IPS-NIHi11 (cell line): ENCODE measurements around the gene ZNF792.
"Not testable (repeated sequence)": the region's sequence is repeated elsewhere in the genome, so short reads cannot be mapped to it uniquely, and the experiment has no call there.

ENCODE experiments used
- DNase-seq: peaks from one replicate; pipeline ENCODE4 v3.0.0; 2012; ENCODE audit warnings: mixed read lengths, low spot score

The ZNF792 gene

GRCh38 chr19:34970185-34970780, 6.3 kb upstream of the ZNF792 start:
- DNase-seq: not testable (repeated sequence)

GRCh38 chr19:34969721-34970120, 5.7 kb upstream of the ZNF792 start:
- DNase-seq: no peak

GRCh38 chr19:34967551-34967950, 3.5 kb upstream of the ZNF792 start:
- DNase-seq: no peak

GRCh38 chr19:34965505-34965904, 1.5 kb upstream of the ZNF792 start:
- not testable (repeated sequence) for DNase-seq

- no peak for DNase-seq
These were observed 569 bp upstream of the ZNF792 start for GRCh38 chr19:34964598-34964997.

GRCh38 chr19:34962687-34963572, 1.1 kb downstream of the ZNF792 start:
- no peak for DNase-seq

GRCh38 chr19:34961775-34962686, 2.0 kb downstream of the ZNF792 start:
- DNase-seq: no peak

GRCh38 chr19:34960940-34961679, 2.9 kb downstream of the ZNF792 start:
- DNase-seq: no peak

GRCh38 chr19:34960103-34960805, 3.8 kb downstream of the ZNF792 start:
- no peak for DNase-seq

- no peak for DNase-seq
These were observed 5.0 kb downstream of the ZNF792 start for GRCh38 chr19:34959021-34959420.

GRCh38 chr19:34957830-34958751, 5.9 kb downstream of the ZNF792 start:
- DNase-seq: no peak

GRCh38 chr19:34953092-34953491, 10.9 kb downstream of the ZNF792 start:
- DNase-seq: no peak

GRCh38 chr19:34943861-34944573, 20.0 kb downstream of the ZNF792 start:
- DNase-seq: no peak

- no peak for DNase-seq
These were observed 25.1 kb downstream of the ZNF792 start for GRCh38 chr19:34938886-34939285.

GRCh38 chr19:34936184-34936583, 27.8 kb downstream of the ZNF792 start:
- no peak for DNase-seq

- DNase-seq: no peak
These were observed 31.5 kb downstream of the ZNF792 start for GRCh38 chr19:34932494-34932893.

- peak; percentile 98 for DNase-seq
These were observed 37.2 kb downstream of the ZNF792 start, which contains the start of gene ZNF30 for GRCh38 chr19:34926685-34927375. Gene ZNF30, plus strand, starts transcription at chr19:34926903. Its CDS starts 3,045 bp downstream, at chr19:34929948.

GRCh38 chr19:34926361-34926684, 37.7 kb downstream of the ZNF792 start:
- no peak for DNase-seq
